Ishikawa (cell line): ENCODE results near the gene FGD5.

Experiments used
- CEBPB ChIP-seq: IDR thresholded peaks from 2 replicates; pipeline ENCODE4 v1.6.1; 2012
- CREB1 ChIP-seq: IDR thresholded peaks from 2 replicates; pipeline ENCODE4 v1.6.1; 2012; ENCODE audit warnings: low read depth
- EGR1 ChIP-seq: IDR thresholded peaks from 2 replicates; pipeline ENCODE4 v1.6.1; 2012
- EP300 ChIP-seq: IDR thresholded peaks from 2 replicates; pipeline ENCODE4 v1.6.1; 2012; ENCODE audit warnings: borderline replicate concordance
- FOXM1 ChIP-seq: IDR thresholded peaks from 2 replicates; pipeline ENCODE4 v1.6.1; 2012; ENCODE audit warnings: low read depth, borderline replicate concordance
- NFIC ChIP-seq: IDR thresholded peaks from 2 replicates; pipeline ENCODE4 v1.6.1; 2012
- RAD21 ChIP-seq: IDR thresholded peaks from 2 replicates; pipeline ENCODE4 v1.6.1; 2012; ENCODE audit warnings: low read depth
- TAF1 ChIP-seq: IDR thresholded peaks from 2 replicates; pipeline ENCODE4 v1.6.1; 2012; ENCODE audit warnings: low read depth, mild to moderate bottlenecking
- TCF12 ChIP-seq: IDR thresholded peaks from 2 replicates; pipeline ENCODE4 v1.6.1; 2012; ENCODE audit warnings: low read depth
- TEAD4 ChIP-seq: IDR thresholded peaks from 2 replicates; pipeline ENCODE4 v1.6.1; 2012
- YY1 ChIP-seq: IDR thresholded peaks from 2 replicates; pipeline ENCODE4 v1.6.1; 2012; ENCODE audit warnings: low read depth
- ZBTB7A ChIP-seq: IDR thresholded peaks from 2 replicates; pipeline ENCODE4 v1.6.1; 2012; ENCODE audit warnings: low read depth
- TF ChIP-seq, protein P1 (sequence below): IDR thresholded peaks from 2 replicates; pipeline ENCODE4 v1.6.1; 2012
- TF ChIP-seq, protein P2 (sequence below): IDR thresholded peaks from 2 replicates; pipeline ENCODE4 v1.6.1; 2012; ENCODE audit warnings: low read depth, mild to moderate bottlenecking
- TF ChIP-seq, protein P3 (sequence below): IDR thresholded peaks from 2 replicates; pipeline ENCODE4 v1.6.1; 2012

The FGD5 gene

DNA sequence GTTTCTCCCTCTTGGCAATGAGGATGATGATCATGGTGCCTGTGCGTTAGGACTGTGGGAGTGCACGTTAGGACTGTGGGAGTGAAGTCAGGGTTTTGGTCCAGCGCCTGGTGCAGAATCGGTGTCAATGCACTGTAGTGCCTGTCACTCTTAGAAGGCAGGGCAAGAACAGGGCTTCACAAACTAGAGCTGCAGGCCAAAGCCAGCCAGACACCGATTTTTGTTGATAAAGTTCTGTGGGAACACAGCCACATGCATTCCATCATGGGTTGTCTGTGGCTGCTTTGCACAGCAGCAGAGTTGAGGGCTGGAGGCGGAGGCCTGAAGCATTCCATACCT lies 96.0 kb downstream of the FGD5 start:
- TF ChIP-seq ZBTB7A = no peak

DNA sequence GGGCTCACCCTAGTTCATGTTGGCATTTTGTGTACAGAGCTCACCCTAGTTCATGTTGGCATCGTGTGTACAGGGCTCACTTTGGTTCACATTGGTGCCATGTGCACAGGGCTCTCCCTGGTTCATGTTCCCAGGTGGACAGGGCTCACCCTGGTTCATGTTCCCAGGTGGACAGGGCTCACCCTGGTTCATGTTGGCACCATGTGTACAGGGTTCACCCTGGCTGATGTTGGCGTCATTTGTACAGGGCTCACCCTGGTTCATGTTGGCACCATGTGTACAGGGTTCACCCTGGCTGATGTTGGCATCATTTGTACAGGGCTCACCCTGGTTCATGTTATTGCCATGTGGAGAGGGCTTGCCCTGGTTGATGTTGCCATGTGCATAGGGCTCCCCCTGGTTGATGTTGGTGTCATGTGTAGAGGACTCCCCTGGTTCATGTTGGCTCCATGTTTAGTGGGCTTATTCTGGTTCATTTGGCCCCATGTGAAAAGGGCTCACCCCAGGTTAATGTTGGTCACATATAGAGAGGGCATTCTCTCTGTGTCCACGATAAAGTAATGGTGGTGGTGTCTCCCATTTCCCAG lies 97.0 kb downstream of the FGD5 start:
- TF ChIP-seq RAD21 = peak; percentile 43
- TF ChIP-seq, protein P1, sequence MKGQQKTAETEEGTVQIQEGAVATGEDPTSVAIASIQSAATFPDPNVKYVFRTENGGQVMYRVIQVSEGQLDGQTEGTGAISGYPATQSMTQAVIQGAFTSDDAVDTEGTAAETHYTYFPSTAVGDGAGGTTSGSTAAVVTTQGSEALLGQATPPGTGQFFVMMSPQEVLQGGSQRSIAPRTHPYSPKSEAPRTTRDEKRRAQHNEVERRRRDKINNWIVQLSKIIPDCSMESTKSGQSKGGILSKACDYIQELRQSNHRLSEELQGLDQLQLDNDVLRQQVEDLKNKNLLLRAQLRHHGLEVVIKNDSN = no peak
- no peak for TF ChIP-seq CEBPB
- TF ChIP-seq ZBTB7A = no peak

DNA sequence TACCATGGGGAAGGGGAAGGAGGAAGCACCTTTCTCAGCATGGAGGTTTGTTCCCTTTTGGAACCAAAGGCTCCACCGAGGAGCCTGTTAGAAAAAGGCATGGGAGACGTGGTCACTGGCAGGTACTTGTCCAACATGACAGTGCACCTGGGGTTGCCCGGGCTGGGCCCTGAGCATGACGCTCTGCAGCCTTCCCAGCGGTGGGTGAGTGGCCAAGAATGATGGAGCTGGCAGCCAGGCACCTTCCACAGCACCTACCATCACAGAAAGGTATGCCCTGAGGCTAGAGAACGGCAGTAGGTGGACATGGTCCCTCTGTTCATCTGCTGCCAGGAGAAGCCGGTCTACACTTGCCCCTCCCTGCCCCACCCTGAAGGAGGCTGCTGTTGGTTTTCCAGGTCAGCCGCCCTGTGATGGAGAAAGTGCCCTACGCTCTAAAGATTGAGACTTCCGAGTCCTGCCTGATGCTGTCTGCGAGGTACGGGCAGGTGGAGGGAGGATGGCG lies 99.6 kb downstream of the FGD5 start:
- TF ChIP-seq ZBTB7A (no peak), FOXM1 (no peak), CEBPB (no peak), TCF12 (no peak), RAD21 (no peak)
- TF ChIP-seq, protein P1 = no peak
- TF ChIP-seq, protein P2, sequence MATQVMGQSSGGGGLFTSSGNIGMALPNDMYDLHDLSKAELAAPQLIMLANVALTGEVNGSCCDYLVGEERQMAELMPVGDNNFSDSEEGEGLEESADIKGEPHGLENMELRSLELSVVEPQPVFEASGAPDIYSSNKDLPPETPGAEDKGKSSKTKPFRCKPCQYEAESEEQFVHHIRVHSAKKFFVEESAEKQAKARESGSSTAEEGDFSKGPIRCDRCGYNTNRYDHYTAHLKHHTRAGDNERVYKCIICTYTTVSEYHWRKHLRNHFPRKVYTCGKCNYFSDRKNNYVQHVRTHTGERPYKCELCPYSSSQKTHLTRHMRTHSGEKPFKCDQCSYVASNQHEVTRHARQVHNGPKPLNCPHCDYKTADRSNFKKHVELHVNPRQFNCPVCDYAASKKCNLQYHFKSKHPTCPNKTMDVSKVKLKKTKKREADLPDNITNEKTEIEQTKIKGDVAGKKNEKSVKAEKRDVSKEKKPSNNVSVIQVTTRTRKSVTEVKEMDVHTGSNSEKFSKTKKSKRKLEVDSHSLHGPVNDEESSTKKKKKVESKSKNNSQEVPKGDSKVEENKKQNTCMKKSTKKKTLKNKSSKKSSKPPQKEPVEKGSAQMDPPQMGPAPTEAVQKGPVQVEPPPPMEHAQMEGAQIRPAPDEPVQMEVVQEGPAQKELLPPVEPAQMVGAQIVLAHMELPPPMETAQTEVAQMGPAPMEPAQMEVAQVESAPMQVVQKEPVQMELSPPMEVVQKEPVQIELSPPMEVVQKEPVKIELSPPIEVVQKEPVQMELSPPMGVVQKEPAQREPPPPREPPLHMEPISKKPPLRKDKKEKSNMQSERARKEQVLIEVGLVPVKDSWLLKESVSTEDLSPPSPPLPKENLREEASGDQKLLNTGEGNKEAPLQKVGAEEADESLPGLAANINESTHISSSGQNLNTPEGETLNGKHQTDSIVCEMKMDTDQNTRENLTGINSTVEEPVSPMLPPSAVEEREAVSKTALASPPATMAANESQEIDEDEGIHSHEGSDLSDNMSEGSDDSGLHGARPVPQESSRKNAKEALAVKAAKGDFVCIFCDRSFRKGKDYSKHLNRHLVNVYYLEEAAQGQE = no peak

- TF ChIP-seq FOXM1 (no peak), TAF1 (no peak), RAD21 (no peak), NFIC (no peak), TEAD4 (no peak), TCF12 (no peak), YY1 (no peak), EGR1 (no peak), ZBTB7A (no peak), EP300 (no peak), CEBPB (no peak), CREB1 (no peak)
- TF ChIP-seq, protein P2 = no peak
- TF ChIP-seq, protein P1 = no peak
- TF ChIP-seq, protein P3, sequence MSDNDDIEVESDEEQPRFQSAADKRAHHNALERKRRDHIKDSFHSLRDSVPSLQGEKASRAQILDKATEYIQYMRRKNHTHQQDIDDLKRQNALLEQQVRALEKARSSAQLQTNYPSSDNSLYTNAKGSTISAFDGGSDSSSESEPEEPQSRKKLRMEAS = no peak
These were observed 101.8 kb downstream of the FGD5 start for GRCh38 chr3:14920536-14920935.

- TF ChIP-seq RAD21 = peak; percentile 99
- peak; percentile 94 for TF ChIP-seq NFIC
- TF ChIP-seq, protein P1 = no peak
These were observed 102.4 kb downstream of the FGD5 start for GRCh38 chr3:14921034-14921616.
